Astrocyte (in vitro differentiated cells and primary cell): ENCODE results near the gene SAYSD1. TPM values are rescaled to one million over a fixed set of nuclear protein-coding genes. Genes with fewer than 3 reads are reported as not detected.

Source experiments
- DNase-seq: peaks from one replicate; pipeline ENCODE4 v3.0.0-alpha.2; 2010; ENCODE audit warnings: low read depth
- FAIRE-seq: peaks from 2 replicates; lab custom pipeline; 2011; peaks lifted over from hg19 to GRCh38; lab: Jason Lieb, UNC
- H2AFZ ChIP-seq: 2 replicates; pipeline ENCODE4 v1.6.0; 2012; ENCODE audit warnings: low read depth, low read length, inconsistent platforms
- H3K27ac ChIP-seq: 2 replicates; pipeline ENCODE4 v1.5.1; 2011; ENCODE audit warnings: low read depth, low read length, inconsistent platforms
- H3K27me3 ChIP-seq: 2 replicates; pipeline ENCODE4 v1.6.0; 2011; ENCODE audit warnings: low read length, inconsistent platforms; ENCODE audit not compliant: insufficient read depth
- H3K36me3 ChIP-seq: 2 replicates; pipeline ENCODE4 v1.5.1; 2011; ENCODE audit warnings: low read length, inconsistent platforms; ENCODE audit not compliant: insufficient read depth
- H3K4me1 ChIP-seq: 2 replicates; pipeline ENCODE4 v1.5.1; 2011; ENCODE audit warnings: low read length, inconsistent platforms; ENCODE audit not compliant: insufficient read depth
- H3K4me2 ChIP-seq: 2 replicates; pipeline ENCODE4 v1.6.0; 2012; ENCODE audit warnings: low read length, inconsistent platforms
- H3K4me3 ChIP-seq: 2 replicates; pipeline ENCODE4 v1.5.1; 2011; ENCODE audit warnings: low read depth, mild to moderate bottlenecking, low read length, inconsistent platforms; ENCODE audit not compliant: insufficient read depth
- H3K79me2 ChIP-seq: 2 replicates; pipeline ENCODE4 v1.6.0; 2012; ENCODE audit warnings: mild to moderate bottlenecking, low read length, inconsistent platforms; ENCODE audit not compliant: insufficient read depth
- H3K9ac ChIP-seq: 2 replicates; pipeline ENCODE4 v1.6.0; 2012; ENCODE audit warnings: mild to moderate bottlenecking, low read length, inconsistent platforms
- H3K9me3 ChIP-seq: 2 replicates; pipeline ENCODE4 v1.5.1; 2012; ENCODE audit warnings: low read depth, mild to moderate bottlenecking, low read length, inconsistent platforms; ENCODE audit not compliant: insufficient read depth
- H4K20me1 ChIP-seq: 2 replicates; pipeline ENCODE4 v1.6.0; 2012; ENCODE audit warnings: low read length, inconsistent platforms; ENCODE audit not compliant: insufficient read depth
- H3K27ac Mint-ChIP-seq: one replicate; pipeline ENCODE4 v1.8.0; 2021; ENCODE audit warnings: mild to moderate bottlenecking, mixed read lengths; ENCODE audit not compliant: unreplicated experiment
- H3K27me3 Mint-ChIP-seq: one replicate; pipeline ENCODE4 v1.8.0; 2021; ENCODE audit warnings: low read depth, mixed read lengths; ENCODE audit not compliant: unreplicated experiment
- H3K36me3 Mint-ChIP-seq: one replicate; pipeline ENCODE4 v1.8.0; 2021; ENCODE audit warnings: low read depth, mixed read lengths; ENCODE audit not compliant: unreplicated experiment
- H3K4me1 Mint-ChIP-seq: one replicate; pipeline ENCODE4 v1.8.0; 2021; ENCODE audit warnings: low read depth, mixed read lengths; ENCODE audit not compliant: unreplicated experiment
- H3K4me3 Mint-ChIP-seq: one replicate; pipeline ENCODE4 v1.8.0; 2021; ENCODE audit warnings: mild to moderate bottlenecking, moderate library complexity, mixed read lengths; ENCODE audit not compliant: unreplicated experiment
- H3K9me3 Mint-ChIP-seq: one replicate; pipeline ENCODE4 v1.8.0; 2021; ENCODE audit warnings: mild to moderate bottlenecking, mixed read lengths; ENCODE audit not compliant: unreplicated experiment
- EZH2 ChIP-seq: IDR thresholded peaks from 2 replicates; pipeline ENCODE4 v1.6.1; 2012; ENCODE audit warnings: mild to moderate bottlenecking, low read length, inconsistent platforms; ENCODE audit not compliant: insufficient read depth
- total RNA-seq: library from RNA; stranded (reverse); gene quantifications from 2 replicates; pipeline ENCODE4 v1.2.1, GENCODE V29; 2021
- TF ChIP-seq, protein P1 (sequence below): IDR thresholded peaks from 2 replicates; pipeline ENCODE4 v1.5.1; 2011; ENCODE audit warnings: low read depth, mild to moderate bottlenecking, inconsistent platforms, low read length, moderate library complexity; ENCODE audit not compliant: insufficient read depth

Gene SAYSD1
- total RNA-seq, 1 donor from 2014 or later, result 9.4 TPM

DNA sequence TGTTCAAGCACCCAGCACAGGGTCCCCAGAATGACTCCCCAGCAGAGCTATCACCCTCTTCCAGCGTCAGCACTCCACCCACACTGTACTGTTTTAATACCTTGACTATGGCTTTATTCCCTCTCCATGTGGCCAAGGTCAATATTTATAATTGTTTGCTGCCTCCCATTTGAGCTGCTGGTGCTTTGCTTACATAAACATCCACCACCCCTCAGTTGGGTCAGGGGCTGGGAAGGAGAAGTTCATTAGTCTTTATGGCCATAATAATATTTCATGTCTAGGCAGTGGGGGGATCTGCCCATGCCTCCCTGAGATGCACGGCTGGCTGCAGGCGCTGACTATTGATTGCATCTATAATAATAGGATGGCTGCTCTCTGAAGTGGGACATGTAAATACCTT, 41.8 kb upstream of the SAYSD1 start:
- Histone ChIP-seq H3K9me3 (no peaks in the 10 kb centered on the region), H3K36me3 (no peaks in the 10 kb centered on the region), H3K27me3 (no peaks in the 10 kb centered on the region), H4K20me1 (no peaks in the 10 kb centered on the region), H3K9ac (no peak overlapping the region), H3K4me2 (no peak overlapping the region), H3K4me1 (no peaks in the 10 kb centered on the region), H3K27ac (no peak overlapping the region), H3K79me2 (no peaks in the 10 kb centered on the region), H3K4me3 (no peak overlapping the region), H2AFZ (no peak overlapping the region)
- Mint-ChIP-seq H3K27ac (no peak overlapping the region), H3K4me3 (no peak overlapping the region), H3K9me3 (peaks cover 7% of the 10 kb centered on the region), H3K4me1 (no peaks in the 10 kb centered on the region), H3K36me3 (no peaks in the 10 kb centered on the region), H3K27me3 (peaks cover 7% of the 10 kb centered on the region)
- TF ChIP-seq, protein P1, sequence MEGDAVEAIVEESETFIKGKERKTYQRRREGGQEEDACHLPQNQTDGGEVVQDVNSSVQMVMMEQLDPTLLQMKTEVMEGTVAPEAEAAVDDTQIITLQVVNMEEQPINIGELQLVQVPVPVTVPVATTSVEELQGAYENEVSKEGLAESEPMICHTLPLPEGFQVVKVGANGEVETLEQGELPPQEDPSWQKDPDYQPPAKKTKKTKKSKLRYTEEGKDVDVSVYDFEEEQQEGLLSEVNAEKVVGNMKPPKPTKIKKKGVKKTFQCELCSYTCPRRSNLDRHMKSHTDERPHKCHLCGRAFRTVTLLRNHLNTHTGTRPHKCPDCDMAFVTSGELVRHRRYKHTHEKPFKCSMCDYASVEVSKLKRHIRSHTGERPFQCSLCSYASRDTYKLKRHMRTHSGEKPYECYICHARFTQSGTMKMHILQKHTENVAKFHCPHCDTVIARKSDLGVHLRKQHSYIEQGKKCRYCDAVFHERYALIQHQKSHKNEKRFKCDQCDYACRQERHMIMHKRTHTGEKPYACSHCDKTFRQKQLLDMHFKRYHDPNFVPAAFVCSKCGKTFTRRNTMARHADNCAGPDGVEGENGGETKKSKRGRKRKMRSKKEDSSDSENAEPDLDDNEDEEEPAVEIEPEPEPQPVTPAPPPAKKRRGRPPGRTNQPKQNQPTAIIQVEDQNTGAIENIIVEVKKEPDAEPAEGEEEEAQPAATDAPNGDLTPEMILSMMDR, result no peak
- TF ChIP-seq EZH2, result no peak
- FAIRE-seq, result no peak
- no peak for DNase-seq

DNA sequence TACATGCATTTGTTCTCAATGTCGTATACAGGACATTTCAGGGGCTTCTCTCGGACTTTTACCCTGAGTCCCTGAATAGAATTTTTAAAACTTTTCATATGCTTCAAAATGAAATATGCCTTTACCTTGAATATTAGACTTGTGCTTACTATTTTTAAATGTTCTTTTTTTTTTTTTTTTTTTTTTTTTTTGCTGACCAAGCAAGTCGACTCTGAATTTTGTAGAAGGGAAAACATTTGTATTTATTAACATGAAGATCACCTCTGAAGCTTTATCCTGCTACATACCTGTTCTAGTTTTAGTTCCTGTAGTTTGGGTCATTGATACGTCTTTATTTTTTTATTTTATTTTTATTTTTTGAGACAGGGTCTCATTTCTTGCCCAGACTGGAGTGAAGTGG, 39.7 kb upstream of the SAYSD1 start:
- no peak overlapping the region for H2AFZ ChIP-seq

DNA sequence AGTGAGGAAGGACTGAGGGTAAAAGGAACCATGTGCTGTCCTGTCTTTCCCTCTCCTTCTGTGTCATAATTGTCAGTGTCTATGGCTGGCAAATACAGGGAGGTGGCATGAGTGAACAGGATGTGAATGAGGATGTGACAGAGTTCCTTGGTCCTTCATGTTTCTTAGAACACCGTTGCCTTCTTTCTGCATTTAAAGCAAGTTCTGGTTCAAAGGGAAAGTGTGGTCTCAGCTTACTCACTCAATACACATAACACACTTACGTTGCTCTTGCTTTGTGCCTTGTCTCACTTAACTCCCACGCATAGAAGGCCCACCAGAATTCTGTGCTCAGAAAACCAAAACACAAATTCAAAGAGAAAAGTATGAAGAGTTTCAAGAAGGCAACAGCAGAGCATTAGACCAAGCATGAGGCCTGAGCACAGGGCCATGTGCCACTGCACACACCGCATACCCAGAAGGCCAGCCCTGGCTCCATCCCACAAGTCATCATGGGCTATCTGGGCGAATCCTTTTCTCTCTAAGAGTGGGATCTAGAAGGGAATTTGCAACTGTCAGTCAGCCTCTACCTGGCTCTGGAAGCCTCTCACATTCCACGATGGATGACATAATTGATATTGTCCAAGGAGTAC, 38.9 kb upstream of the SAYSD1 start:
- FAIRE-seq, result no peak

More for the DNA sequence above, 39.7 kb upstream of the SAYSD1 start:
- no peaks in the 10 kb centered on the region for H3K4me1 ChIP-seq
- H3K4me3 ChIP-seq, result no peak overlapping the region
- no peak overlapping the region for H3K4me3 Mint-ChIP-seq
- TF ChIP-seq EZH2, result no peak
- TF ChIP-seq, protein P1, result no peak
- no peaks in the 10 kb centered on the region for H4K20me1 ChIP-seq
- no peak overlapping the region for H3K27ac ChIP-seq
- no peak overlapping the region for H3K27ac Mint-ChIP-seq
- peaks cover 12% of the 10 kb centered on the region for H3K27me3 Mint-ChIP-seq
- no peak for FAIRE-seq
- H3K4me1 Mint-ChIP-seq, result no peaks in the 10 kb centered on the region
- H3K9me3 Mint-ChIP-seq, result peaks cover 3% of the 10 kb centered on the region
- no peaks in the 10 kb centered on the region for H3K9me3 ChIP-seq
- no peaks in the 10 kb centered on the region for H3K36me3 Mint-ChIP-seq
- H3K4me2 ChIP-seq, result no peak overlapping the region
- no peak for DNase-seq
- H3K27me3 ChIP-seq, result no peaks in the 10 kb centered on the region
- no peak overlapping the region for H3K9ac ChIP-seq
- no peaks in the 10 kb centered on the region for H3K79me2 ChIP-seq
- no peaks in the 10 kb centered on the region for H3K36me3 ChIP-seq

More for the DNA sequence above, 38.9 kb upstream of the SAYSD1 start:
- Histone ChIP-seq H3K9me3 (no peaks in the 10 kb centered on the region), H4K20me1 (no peaks in the 10 kb centered on the region), H3K4me1 (no peaks in the 10 kb centered on the region), H3K27ac (no peak overlapping the region), H3K9ac (no peak overlapping the region), H3K27me3 (no peaks in the 10 kb centered on the region), H2AFZ (no peak overlapping the region), H3K79me2 (no peaks in the 10 kb centered on the region), H3K36me3 (no peaks in the 10 kb centered on the region), H3K4me3 (no peak overlapping the region), H3K4me2 (no peak overlapping the region)
- Mint-ChIP-seq H3K9me3 (peaks cover 2% of the 10 kb centered on the region), H3K4me1 (no peaks in the 10 kb centered on the region), H3K27ac (no peak overlapping the region), H3K36me3 (no peaks in the 10 kb centered on the region), H3K27me3 (peaks cover 19% of the 10 kb centered on the region), H3K4me3 (no peak overlapping the region)
- TF ChIP-seq, protein P1, result no peak
- no peak for TF ChIP-seq EZH2
- no peak for DNase-seq
